Measurements from ENCODE around the gene SAMD9. TPM values are rescaled to one million over a fixed set of nuclear protein-coding genes. Genes with fewer than 3 reads are reported as not detected.

Gene SAMD9
- total RNA-seq, result 4.5 and 7.8 TPM in 2 replicates

GRCh38 chr7:93117852-93118530 lies at the start of gene SAMD9:
Gene SAMD9 (minus strand): TSS chr7:93117979. CDS start chr7:93106097, 11,882 bp downstream.

GRCh38 chr7:93148144-93148543 lies 30.4 kb upstream of the SAMD9 start, which contains the start of gene SAMD9L:
Gene SAMD9L (minus strand): TSS chr7:93148385. CDS start chr7:93135971, 12,414 bp downstream.

Other genes starting within 250 kb of the SAMD9 start
- gene SAMD9L, start 30.4 kb upstream of the SAMD9 start, total RNA-seq, result 3.0 and 8.8 TPM in 2 replicates
- not detected in 2 replicates for gene HEPACAM2, start 108.5 kb upstream of the SAMD9 start, total RNA-seq
- 8.9 and 10.0 TPM in 2 replicates for gene VPS50, start 114.4 kb upstream of the SAMD9 start, total RNA-seq

Measured in pericardium fibroblast (primary cell).